Neuronal stem cell (in vitro differentiated cells): ENCODE measurements around the gene KCNIP4.

ENCODE experiments used
- DNase-seq: peaks from one replicate; pipeline ENCODE4 v3.0.0-alpha.2; 2013; ENCODE audit warnings: low spot score
- H2AFZ ChIP-seq: one replicate; pipeline ENCODE4 v1.6.1; 2013; ENCODE audit warnings: mild to moderate bottlenecking, low read length, inconsistent platforms
- H2AK5ac ChIP-seq: 2 replicates; pipeline ENCODE4 v1.6.1; 2013; ENCODE audit warnings: low read depth, mild to moderate bottlenecking, inconsistent platforms, low read length, moderate library complexity, mixed read lengths
- H2BK120ac ChIP-seq: 2 replicates; pipeline ENCODE4 v1.6.1; 2013; ENCODE audit warnings: low read depth, mild to moderate bottlenecking, inconsistent platforms, low read length, moderate library complexity, mixed read lengths
- H2BK12ac ChIP-seq: one replicate; pipeline ENCODE4 v1.6.1; 2013; ENCODE audit warnings: low read length, inconsistent platforms
- H2BK15ac ChIP-seq: 2 replicates; pipeline ENCODE4 v1.6.1; 2013; ENCODE audit warnings: mild to moderate bottlenecking, low read length, inconsistent platforms, mixed read lengths
- H2BK5ac ChIP-seq: one replicate; pipeline ENCODE4 v1.6.1; 2013; ENCODE audit warnings: inconsistent platforms, mild to moderate bottlenecking, low read length, moderate library complexity
- H3K14ac ChIP-seq: one replicate; pipeline ENCODE4 v1.6.1; 2013; ENCODE audit warnings: low read length, inconsistent platforms
- H3K18ac ChIP-seq: 2 replicates; pipeline ENCODE4 v1.6.1; 2013; ENCODE audit warnings: low read length, inconsistent platforms
- H3K23ac ChIP-seq: 2 replicates; pipeline ENCODE4 v1.6.1; 2013; ENCODE audit warnings: low read depth, mild to moderate bottlenecking, mixed read lengths, low read length, inconsistent platforms; ENCODE audit not compliant: poor library complexity
- H3K27ac ChIP-seq: replicated peaks from 3 replicates; pipeline ENCODE4 v1.5.1; 2013; ENCODE audit warnings: low read length, inconsistent platforms
- H3K27me3 ChIP-seq, 3 experiments: 2 replicates each; pipeline ENCODE4 v1.6.1; 2013; ENCODE audit warnings: low read length in 3 of 3, mild to moderate bottlenecking in 2 of 3, inconsistent platforms in 1 of 3, low read depth in 1 of 3, mixed read lengths in 1 of 3, moderate library complexity in 1 of 3; ENCODE audit not compliant: control insufficient read depth in 3 of 3, insufficient read depth in 3 of 3
- H3K36me3 ChIP-seq, 2 donors: replicated peaks in 1 of 2; 2 replicates each; pipeline ENCODE4 v1.6.1; 2013; ENCODE audit warnings: low read length in 2 of 2; ENCODE audit not compliant: control insufficient read depth in 2 of 2, insufficient read depth in 2 of 2
- H3K4ac ChIP-seq: 2 replicates; pipeline ENCODE4 v1.6.1; 2013; ENCODE audit warnings: inconsistent platforms, mild to moderate bottlenecking, low read length, moderate library complexity
- H3K4me1 ChIP-seq, 2 donors: 1 replicate in 1 of 2; 2 replicates in 1 of 2; pipeline ENCODE4 v1.6.1; 2013; ENCODE audit warnings: low read length in 2 of 2, low read depth in 1 of 2; ENCODE audit not compliant: control insufficient read depth in 2 of 2, insufficient read depth in 1 of 2
- H3K4me2 ChIP-seq: one replicate; pipeline ENCODE4 v1.6.1; 2013; ENCODE audit warnings: mild to moderate bottlenecking, low read length, inconsistent platforms; ENCODE audit not compliant: insufficient read depth, poor library complexity, severe bottlenecking
- H3K4me3 ChIP-seq, 2 donors: 2 replicates each; pipeline ENCODE4 v1.5.1; 2013; ENCODE audit warnings: low read length in 2 of 2, mild to moderate bottlenecking in 2 of 2, inconsistent platforms in 1 of 2, moderate library complexity in 1 of 2
- H3K79me1 ChIP-seq: one replicate; pipeline ENCODE4 v1.6.1; 2013; ENCODE audit warnings: low read depth, mild to moderate bottlenecking, inconsistent platforms, low read length, moderate library complexity
- H3K9ac ChIP-seq: one replicate; pipeline ENCODE4 v1.6.1; 2013; ENCODE audit warnings: mild to moderate bottlenecking, low read depth, low read length, inconsistent platforms; ENCODE audit not compliant: poor library complexity
- H3K9me3 ChIP-seq, 2 donors: replicated peaks in 1 of 2; 2 replicates each; pipeline versions ENCODE3 to v1.6.1; 2013; ENCODE audit warnings: low read length in 2 of 2, mild to moderate bottlenecking in 2 of 2, inconsistent platforms in 1 of 2, low read depth in 1 of 2, mixed read lengths in 1 of 2, moderate library complexity in 1 of 2; ENCODE audit not compliant: control insufficient read depth in 2 of 2, insufficient read depth in 1 of 2
- H4K8ac ChIP-seq: one replicate; pipeline ENCODE4 v1.6.1; 2013; ENCODE audit warnings: low read depth, mild to moderate bottlenecking, inconsistent platforms, low read length, moderate library complexity
- H4K91ac ChIP-seq: one replicate; pipeline ENCODE4 v1.6.1; 2013; ENCODE audit warnings: low read length, low read depth, mild to moderate bottlenecking, inconsistent platforms; ENCODE audit not compliant: poor library complexity
- WGBS, 2 donors: extraction: QIAGEN DNeasy Blood & Tissue Kit; methylation state at CpG; one replicate each; pipeline ENCODE4 v1.1.7; 2013; ENCODE audit warnings: missing lambda C conversion rate in 2 of 2, mixed read lengths in 1 of 2; ENCODE audit not compliant: insufficient read length in 2 of 2, insufficient replicate concordance in 1 of 2; ENCODE audit errors: extremely low coverage in 2 of 2; 5-methylcytosine and 5-hydroxymethylcytosine counted together

The KCNIP4 gene

GRCh38 chr4:21757248-21757647 lies 191.3 kb downstream of the KCNIP4 start:
- no peak overlapping the region for H2BK5ac ChIP-seq
- no CpG with 5 or more reads among the region's 2 CpGs for WGBS, 2 donors
- no peak overlapping the region for H2BK120ac ChIP-seq

GRCh38 chr4:21753084-21753760 lies 195.3 kb downstream of the KCNIP4 start:
- no peak overlapping the region for H3K4me2 ChIP-seq
- no peak overlapping the region for H2AFZ ChIP-seq
- H3K9me3 ChIP-seq, result peaks cover 0 to 2% of the 10 kb centered on the region in 2 donors
- H3K14ac ChIP-seq, result no peak overlapping the region
- peaks cover 0 to 2% (median 0%) of the 10 kb centered on the region in 3 experiments for H3K27me3 ChIP-seq
- H3K4ac ChIP-seq, result no peak overlapping the region
- H3K9ac ChIP-seq, result no peak overlapping the region
- no peak overlapping the region for H3K18ac ChIP-seq
- H2BK120ac ChIP-seq, result no peak overlapping the region
- no peaks in the 10 kb centered on the region for H3K4me1 ChIP-seq
- H3K27ac ChIP-seq, result no peak overlapping the region
- H3K36me3 ChIP-seq, result no peaks in the 10 kb centered on the region
- no peak overlapping the region for H3K4me3 ChIP-seq
- DNase-seq, result no peak
- no peak overlapping the region for H2BK5ac ChIP-seq
- no peak overlapping the region for H4K8ac ChIP-seq
- no peak overlapping the region for H2BK12ac ChIP-seq
- H2BK15ac ChIP-seq, result no peak overlapping the region
- no peaks in the 10 kb centered on the region for H3K79me1 ChIP-seq
- no peak overlapping the region for H2AK5ac ChIP-seq
- WGBS, 2 donors, result no CpG with 5 or more reads among the region's 3 CpGs
- H4K91ac ChIP-seq, result no peak overlapping the region
- H3K23ac ChIP-seq, result no peak overlapping the region

More at GRCh38 chr4:21757248-21757647, 191.3 kb downstream of the KCNIP4 start:
- H3K79me1 ChIP-seq, result no peaks in the 10 kb centered on the region
- no peak overlapping the region for H2AK5ac ChIP-seq
- H3K9me3 ChIP-seq, result no peaks in the 10 kb centered on the region
- H3K36me3 ChIP-seq, result no peaks in the 10 kb centered on the region
- no peak overlapping the region for H3K4me3 ChIP-seq
- no peak overlapping the region for H3K14ac ChIP-seq
- no peaks in the 10 kb centered on the region for H3K27me3 ChIP-seq
- H3K4me2 ChIP-seq, result no peak overlapping the region
- no peak overlapping the region for H2BK12ac ChIP-seq
- H3K18ac ChIP-seq, result no peak overlapping the region
- H3K23ac ChIP-seq, result no peak overlapping the region
- no peak overlapping the region for H4K91ac ChIP-seq
- H3K4ac ChIP-seq, result no peak overlapping the region
- H2AFZ ChIP-seq, result no peak overlapping the region
- H4K8ac ChIP-seq, result no peak overlapping the region
- H2BK15ac ChIP-seq, result no peak overlapping the region
- no peak overlapping the region for H3K9ac ChIP-seq
- H3K4me1 ChIP-seq, result no peaks in the 10 kb centered on the region
- H3K27ac ChIP-seq, result no peak overlapping the region
- no peak for DNase-seq

- H4K8ac ChIP-seq, result no peak overlapping the region
- no peaks in the 10 kb centered on the region for H3K4me1 ChIP-seq
- H3K79me1 ChIP-seq, result no peaks in the 10 kb centered on the region
- no peak for DNase-seq
- H3K36me3 ChIP-seq, result no peaks in the 10 kb centered on the region
- no peak overlapping the region for H3K4ac ChIP-seq
- H4K91ac ChIP-seq, result no peak overlapping the region
- H2BK12ac ChIP-seq, result no peak overlapping the region
- H3K4me3 ChIP-seq, result no peak overlapping the region
- no peak overlapping the region for H3K4me2 ChIP-seq
- H3K27ac ChIP-seq, result no peak overlapping the region
- H2AK5ac ChIP-seq, result no peak overlapping the region
- no peak overlapping the region for H3K23ac ChIP-seq
- no peak overlapping the region for H2BK120ac ChIP-seq
- no peak overlapping the region for H2AFZ ChIP-seq
- H2BK15ac ChIP-seq, result no peak overlapping the region
- H3K14ac ChIP-seq, result no peak overlapping the region
- H3K27me3 ChIP-seq, result peaks cover 0 to 2% (median 0%) of the 10 kb centered on the region in 3 experiments
- no peak overlapping the region for H3K9ac ChIP-seq
- peaks cover 0 to 2% of the 10 kb centered on the region in 2 donors for H3K9me3 ChIP-seq
- H3K18ac ChIP-seq, result no peak overlapping the region
- H2BK5ac ChIP-seq, result no peak overlapping the region
Observed at GRCh38 chr4:21752616-21753015, 196.0 kb downstream of the KCNIP4 start.

GRCh38 chr4:21749924-21750323 lies 198.6 kb downstream of the KCNIP4 start:
- no CpG with 5 or more reads among the region's 3 CpGs for WGBS, 2 donors
- Histone ChIP-seq H2AK5ac (no peak overlapping the region), H3K23ac (no peak overlapping the region), H3K79me1 (no peaks in the 10 kb centered on the region), H3K14ac (no peak overlapping the region), H3K27ac (no peak overlapping the region), H3K36me3 (no peaks in the 10 kb centered on the region), H3K4me3 (no peak overlapping the region), H2BK12ac (no peak overlapping the region), H3K4me1 (no peaks in the 10 kb centered on the region), H3K9me3 (peaks cover 0 to 2% of the 10 kb centered on the region in 2 donors), H3K18ac (no peak overlapping the region), H4K8ac (no peak overlapping the region), H3K4ac (no peak overlapping the region), H4K91ac (no peak overlapping the region), H2BK120ac (no peak overlapping the region), H2BK5ac (no peak overlapping the region), H3K9ac (no peak overlapping the region), H3K4me2 (no peak overlapping the region), H2AFZ (no peak overlapping the region), H2BK15ac (no peak overlapping the region), H3K27me3 (peaks cover 0 to 2% (median 0%) of the 10 kb centered on the region in 3 experiments)
- no peak for DNase-seq
